HEK293 (cell line): ENCODE results near the gene XPR1.

Experiments
- CTCF ChIA-PET: fragments of 350-600 bp; formaldehyde crosslinking; extraction: SDS; loops from one replicate; lab custom pipeline; 2021; ENCODE audit warnings: antibody characterized with exemption; lab: Yijun Ruan, JAX
- POLR2A ChIA-PET: fragments of 300-600 bp; formaldehyde crosslinking; extraction: SDS; loops from one replicate; lab custom pipeline; 2020; ENCODE audit warnings: antibody characterized with exemption, inconsistent platforms; lab: Yijun Ruan, JAX
- H3K27ac ChIP-seq: fragments of 200-500 bp; sonication (Bioruptor generic); 2 replicates; pipeline ENCODE4 v1.5.1; 2014; ENCODE audit warnings: low read depth, low read length, control low read depth, inconsistent platforms; ENCODE audit errors: extremely low read depth
- H3K36me3 ChIP-seq, 2 experiments: fragments of 200-500 bp in 1 of 2; sonication (Bioruptor generic) in 1 of 2; 1 replicate in 1 of 2; 2 replicates in 1 of 2; pipeline ENCODE4 v1.5.1; 2014 to 2017; ENCODE audit warnings: inconsistent platforms in 2 of 2, low read length in 2 of 2; ENCODE audit not compliant: control insufficient read depth in 2 of 2, insufficient read depth in 1 of 2
- H3K4me1 ChIP-seq: fragments of 200-500 bp; sonication (Bioruptor generic); 2 replicates; pipeline ENCODE4 v1.5.1; 2014; ENCODE audit warnings: mild to moderate bottlenecking, low read length, inconsistent platforms; ENCODE audit not compliant: control insufficient read depth, insufficient read depth
- H3K4me3 ChIP-seq: 2 replicates; pipeline ENCODE4 v1.5.1; 2011; ENCODE audit warnings: low read depth, mild to moderate bottlenecking, control low read depth, low read length, moderate library complexity
- H3K9me3 ChIP-seq: fragments of 200-500 bp; sonication (Bioruptor generic); 2 replicates; pipeline ENCODE4 v1.5.1; 2014; ENCODE audit warnings: low read depth, low read length, inconsistent platforms; ENCODE audit not compliant: control insufficient read depth, insufficient read depth
- EGR2 ChIP-seq: fragments of 450-650 bp; formaldehyde crosslinking; IDR thresholded peaks from 2 replicates; pipeline ENCODE4 v1.5.1; 2016; ENCODE audit warnings: low read depth, missing biosample characterization, missing genetic modification characterization
- KLF9 ChIP-seq: fragments of 450-650 bp; formaldehyde crosslinking; IDR thresholded peaks from 2 replicates; pipeline ENCODE4 v1.5.1; 2016; ENCODE audit warnings: missing biosample characterization, missing genetic modification characterization, low read depth
- PRDM2 ChIP-seq: fragments of 450-650 bp; formaldehyde crosslinking; IDR thresholded peaks from 2 replicates; pipeline ENCODE4 v1.5.1; 2016; ENCODE audit warnings: missing biosample characterization, missing genetic modification characterization, borderline replicate concordance
- TRIM28 ChIP-seq: IDR thresholded peaks from 2 replicates; pipeline ENCODE4 v1.6.1; 2011; ENCODE audit warnings: low read length, control low read depth, borderline replicate concordance
- ZBTB7A ChIP-seq: fragments of 450-650 bp; formaldehyde crosslinking; IDR thresholded peaks from 2 replicates; pipeline ENCODE4 v1.5.1; 2016; ENCODE audit warnings: low read depth, missing biosample characterization, missing genetic modification characterization
- ZNF140 ChIP-seq: fragments of 450-650 bp; formaldehyde crosslinking; IDR thresholded peaks from 2 replicates; pipeline ENCODE4 v1.5.1; 2016; ENCODE audit warnings: missing biosample characterization, missing genetic modification characterization
- ZNF155 ChIP-seq: fragments of 450-650 bp; formaldehyde crosslinking; IDR thresholded peaks from 2 replicates; pipeline ENCODE4 v1.5.1; 2016; ENCODE audit warnings: missing biosample characterization, missing genetic modification characterization
- ZNF221 ChIP-seq: fragments of 450-650 bp; formaldehyde crosslinking; IDR thresholded peaks from 2 replicates; pipeline ENCODE4 v1.5.1; 2017; ENCODE audit warnings: missing biosample characterization, missing genetic modification characterization, borderline replicate concordance
- ZNF302 ChIP-seq: fragments of 450-650 bp; formaldehyde crosslinking; IDR thresholded peaks from 2 replicates; pipeline ENCODE4 v1.5.1; 2016; ENCODE audit warnings: missing biosample characterization, missing genetic modification characterization, low read depth
- ZNF335 ChIP-seq: fragments of 450-650 bp; formaldehyde crosslinking; conservative IDR thresholded peaks from 2 replicates; pipeline ENCODE4 v1.5.1; 2016; ENCODE audit warnings: missing biosample characterization, missing genetic modification characterization
- ZNF529 ChIP-seq: fragments of 450-650 bp; formaldehyde crosslinking; IDR thresholded peaks from 2 replicates; pipeline ENCODE4 v1.5.1; 2017; ENCODE audit warnings: missing genetic modification characterization, missing biosample characterization; ENCODE audit not compliant: insufficient replicate concordance
- ZNF600 ChIP-seq: fragments of 450-650 bp; formaldehyde crosslinking; IDR thresholded peaks from 2 replicates; pipeline ENCODE4 v1.5.1; 2016; ENCODE audit warnings: missing biosample characterization, missing genetic modification characterization
- ZNF624 ChIP-seq: fragments of 450-650 bp; formaldehyde crosslinking; IDR thresholded peaks from 2 replicates; pipeline ENCODE4 v1.5.1; 2017; ENCODE audit warnings: missing biosample characterization, missing genetic modification characterization
- ZNF664 ChIP-seq: fragments of 450-650 bp; formaldehyde crosslinking; IDR thresholded peaks from 2 replicates; pipeline ENCODE4 v1.5.1; 2016; ENCODE audit warnings: missing biosample characterization, missing genetic modification characterization
- ZNF785 ChIP-seq: fragments of 450-650 bp; formaldehyde crosslinking; IDR thresholded peaks from 2 replicates; pipeline ENCODE4 v1.5.1; 2016; ENCODE audit warnings: missing biosample characterization, missing genetic modification characterization
- ZNF791 ChIP-seq: fragments of 450-650 bp; formaldehyde crosslinking; IDR thresholded peaks from 2 replicates; pipeline ENCODE4 v1.5.1; 2016; ENCODE audit warnings: missing biosample characterization, missing genetic modification characterization
- ZNF830 ChIP-seq: fragments of 450-650 bp; IDR thresholded peaks from 2 replicates; pipeline ENCODE4 v1.5.0; 2018; ENCODE audit warnings: missing biosample characterization, missing genetic modification characterization, low read depth, mild to moderate bottlenecking, moderate library complexity

The XPR1 gene

GRCh38 chr1:180811298-180811697, 179.5 kb downstream of the XPR1 start:
- TF ChIP-seq KLF9 (tag by site-specific recombination): no peak
- no peak for TF ChIP-seq ZNF529 (tag by site-specific recombination)
- no peak for TF ChIP-seq TRIM28
- no peak for TF ChIP-seq ZNF140 (tag by site-specific recombination)
- no peak for TF ChIP-seq ZNF791 (tag by site-specific recombination)
- no peak for TF ChIP-seq ZNF664 (tag by site-specific recombination)
- TF ChIP-seq ZNF785: no peak
- no peak for TF ChIP-seq ZNF221 (tag by site-specific recombination)
- TF ChIP-seq PRDM2: no peak
- Histone ChIP-seq H3K36me3 (no peaks in the 10 kb centered on the region), H3K4me1 (peaks cover 7% of the 10 kb centered on the region; the same call in 1 of the 2 replicates), H3K9me3 (no peaks in the 10 kb centered on the region), H3K27ac (no peak overlapping the region), H3K4me3 (no peak overlapping the region)
- ChIA-PET POLR2A (no interaction called here), CTCF (no interaction called here)

DNA sequence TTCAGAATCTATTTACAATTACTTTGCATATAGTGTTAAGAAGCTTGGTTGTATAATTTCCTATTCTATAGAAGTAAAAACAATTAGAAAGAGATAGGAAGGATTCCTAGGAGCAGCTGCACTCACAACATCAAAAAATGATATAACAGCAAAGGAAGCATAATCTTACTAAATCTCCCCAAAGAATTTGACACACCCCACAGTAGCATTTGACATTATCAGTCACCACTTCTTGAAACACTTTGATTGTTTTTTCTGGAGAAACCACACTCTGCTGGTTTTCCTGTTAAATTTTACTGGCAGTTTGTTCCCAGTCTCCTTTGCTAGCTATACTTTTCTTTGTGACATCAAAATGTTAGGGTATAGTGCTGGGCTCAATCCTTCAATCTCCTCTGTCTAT, 180.1 kb downstream of the XPR1 start:
- ChIA-PET POLR2A (no interaction called here), CTCF (no interaction called here)
- H3K36me3 ChIP-seq: no peaks in the 10 kb centered on the region
- no peaks in the 10 kb centered on the region for H3K9me3 ChIP-seq
- H3K4me1 ChIP-seq: peaks cover 7% of the 10 kb centered on the region; the same call in 1 of the 2 replicates
- TF ChIP-seq ZNF830 (tag by site-specific recombination): no peak
- no peak for TF ChIP-seq EGR2 (tag by site-specific recombination)
- H3K27ac ChIP-seq: no peak overlapping the region
- H3K4me3 ChIP-seq: no peak overlapping the region

- H3K36me3 ChIP-seq: no peaks in the 10 kb centered on the region
- CTCF ChIA-PET: no interaction called here
- TF ChIP-seq ZNF302: no peak
- no peak for TF ChIP-seq ZNF155
- no peak for TF ChIP-seq ZNF624 (tag by site-specific recombination)
- no peak for TF ChIP-seq ZNF600 (tag by site-specific recombination)
- no peak for TF ChIP-seq ZNF335 (tag by site-specific recombination)
- TF ChIP-seq ZBTB7A: no peak
- peaks cover 7% of the 10 kb centered on the region; the same call in 1 of the 2 replicates for H3K4me1 ChIP-seq
- no peak overlapping the region for H3K27ac ChIP-seq
- no peaks in the 10 kb centered on the region for H3K9me3 ChIP-seq
- H3K4me3 ChIP-seq: no peak overlapping the region
- POLR2A ChIA-PET: no interaction called here
These were observed 182.4 kb downstream of the XPR1 start for GRCh38 chr1:180814258-180814657.
